Measurements from ENCODE around the gene AGAP1. TPM values are rescaled to one million over a fixed set of nuclear protein-coding genes. Genes with fewer than 3 reads are reported as not detected.

AGAP1 gene
- polyA plus RNA-seq, 12 donors = 22.7 to 33.9 (median 26.5) TPM; not detected in 1

- DNase-seq = no peak
These were observed 675.4 kb downstream of the AGAP1 start for GRCh38 chr2:236169151-236169721.

GRCh38 chr2:236169741-236170589, 676.1 kb downstream of the AGAP1 start:
- DNase-seq = no peak

- no peak for DNase-seq
These were observed 676.8 kb downstream of the AGAP1 start for GRCh38 chr2:236170590-236171165.

- no peak for DNase-seq
These were observed 677.4 kb downstream of the AGAP1 start for GRCh38 chr2:236171181-236171679.

GRCh38 chr2:236171680-236172254, 677.9 kb downstream of the AGAP1 start:
- DNase-seq = no peak

- DNase-seq = no peak
These were observed 678.6 kb downstream of the AGAP1 start for GRCh38 chr2:236172255-236173035.

GRCh38 chr2:236173036-236173728, 679.3 kb downstream of the AGAP1 start:
- no peak for DNase-seq

- no peak for DNase-seq
These were observed 680.1 kb downstream of the AGAP1 start for GRCh38 chr2:236173729-236174607.

- no peak for DNase-seq
These were observed 681.8 kb downstream of the AGAP1 start for GRCh38 chr2:236175548-236176150.

- no peak for DNase-seq
These were observed 682.6 kb downstream of the AGAP1 start for GRCh38 chr2:236176417-236176816.

GRCh38 chr2:236176951-236177350, 683.1 kb downstream of the AGAP1 start:
- DNase-seq = no peak

- DNase-seq = no peak
These were observed 683.7 kb downstream of the AGAP1 start for GRCh38 chr2:236177604-236177966.

- no peak for DNase-seq
These were observed 684.4 kb downstream of the AGAP1 start for GRCh38 chr2:236177967-236178889.

GRCh38 chr2:236178890-236179235, 685.0 kb downstream of the AGAP1 start:
- DNase-seq = no peak

GRCh38 chr2:236179236-236180075, 685.6 kb downstream of the AGAP1 start:
- DNase-seq = no peak

GRCh38 chr2:236180076-236180816, 686.4 kb downstream of the AGAP1 start:
- no peak for DNase-seq
